B cell (primary cell): Measurements from ENCODE around the gene DMC1.

ENCODE experiments used
- CTCF ChIP-seq: fragments of 200-600 bp; IDR thresholded peaks from one replicate; pipeline ENCODE4 v1.8.0; 2022; ENCODE audit warnings: antibody characterized with exemption, mild to moderate bottlenecking
- EZH2 ChIP-seq: IDR thresholded peaks from 2 replicates; pipeline ENCODE4 v1.6.1; 2012; ENCODE audit warnings: borderline replicate concordance, low read depth, mild to moderate bottlenecking, moderate library complexity, low read length; ENCODE audit not compliant: insufficient read depth, poor library complexity, severe bottlenecking

- TF ChIP-seq CTCF (no peak), EZH2 (no peak)
Observed at GRCh38 chr22:38569181-38569971, 607 bp downstream of the DMC1 start.
